ENCODE measurements around the gene NEIL1.
A peak's percentile ranks its signal among the peaks of the same experiment; 100 is the strongest.
"Not testable (repeated sequence)": the region's sequence is repeated elsewhere in the genome, so short reads cannot be mapped to it uniquely, and the experiment has no call there.

NEIL1 gene

DNA sequence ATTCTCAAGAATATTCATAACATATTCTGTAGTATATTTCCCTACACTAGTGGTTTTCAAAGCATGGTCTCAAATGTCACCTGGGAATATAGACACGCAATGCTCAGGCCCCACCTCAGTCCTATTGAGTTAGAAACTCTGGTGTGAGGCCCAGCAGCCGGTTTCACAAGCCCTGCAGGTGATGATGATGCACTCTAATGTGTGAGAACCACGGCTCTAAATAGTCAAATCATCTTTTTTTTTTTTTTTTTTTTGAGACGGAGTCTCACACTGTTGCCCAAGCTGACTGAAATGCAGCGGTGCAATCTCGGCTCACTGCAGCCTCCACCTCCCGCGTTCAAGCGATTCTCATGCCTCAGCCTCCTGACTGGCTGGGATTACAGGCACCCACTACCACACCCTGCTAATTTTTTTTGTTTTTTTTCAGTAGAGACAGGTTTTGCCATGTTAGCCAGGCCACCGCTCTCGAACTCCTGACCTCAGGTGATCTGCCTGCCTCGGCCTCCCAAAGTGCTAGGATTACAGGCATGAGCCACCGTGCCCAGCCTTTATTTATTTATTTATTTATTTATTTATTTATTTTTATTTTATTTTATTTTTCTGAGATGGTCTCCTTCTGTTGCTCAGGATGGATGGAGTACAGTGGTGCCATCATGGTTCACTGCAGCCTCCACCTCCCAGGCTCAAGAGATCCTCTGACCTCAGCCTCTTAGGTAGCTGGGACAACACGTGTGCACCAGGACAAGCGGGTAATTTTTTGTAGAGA lies 13.0 kb upstream of the NEIL1 start:
- not testable (repeated sequence) for DNase-seq (ENCODE audit: low spot score)

DNA sequence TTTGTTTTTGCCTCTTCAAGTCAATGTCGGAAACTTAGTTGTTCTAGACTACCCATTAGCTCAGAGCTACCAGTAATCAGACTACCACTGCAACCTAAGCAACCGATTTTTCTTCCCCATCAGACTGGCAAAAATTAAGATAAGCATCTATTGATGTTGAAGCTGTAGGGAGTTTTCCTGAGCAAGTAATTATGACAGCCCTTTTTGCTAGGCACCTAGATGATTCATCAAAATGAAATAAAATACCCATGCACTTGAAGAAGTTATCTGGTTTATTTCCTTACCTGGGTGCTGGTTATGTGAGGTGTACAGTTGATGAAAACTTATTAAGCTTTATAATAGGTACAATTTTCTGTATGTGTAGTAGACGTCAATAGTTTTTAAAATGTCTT lies 11.5 kb upstream of the NEIL1 start:
- DNase-seq (ENCODE audit: low spot score): no peak

DNA sequence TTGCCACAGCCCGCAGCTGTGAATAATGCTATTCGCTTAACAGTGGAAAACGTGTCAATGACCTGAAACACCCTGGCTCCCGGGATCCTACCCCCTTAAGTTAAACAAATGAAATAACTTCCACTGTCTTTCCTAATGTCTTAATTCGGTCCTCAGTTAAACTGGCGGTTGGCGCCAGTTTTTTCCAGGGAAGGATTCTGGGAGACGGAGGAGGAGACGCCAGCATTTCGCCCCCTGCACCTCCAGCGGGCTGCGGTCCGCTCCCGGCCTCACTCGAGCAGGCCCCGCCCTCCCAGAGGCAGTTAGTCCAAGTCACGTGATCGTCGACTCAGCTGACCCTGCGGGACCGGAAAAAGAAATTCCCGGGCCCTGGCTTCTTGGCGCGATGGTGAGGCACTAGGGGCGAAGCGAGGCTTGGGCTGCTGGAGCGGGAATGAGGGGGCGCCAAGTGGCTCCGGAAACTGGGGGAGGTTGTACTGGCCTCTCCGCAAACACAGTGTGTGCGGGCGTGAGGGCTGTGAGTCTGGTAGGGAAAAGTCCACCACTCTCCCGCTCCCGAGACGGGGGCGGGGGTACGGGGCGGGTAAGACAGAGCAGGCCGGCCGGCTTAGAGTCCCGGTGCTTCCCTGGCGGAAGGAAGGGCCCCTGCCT lies 11.0 kb upstream of the NEIL1 start, which contains the start of gene COMMD4:
COMMD4 (plus strand) TSS at position 359 of the 651 bp plus-strand sequence; CDS start at position 386, 27 bp downstream.
- DNase-seq (ENCODE audit: low spot score): peak; percentile 87

DNA sequence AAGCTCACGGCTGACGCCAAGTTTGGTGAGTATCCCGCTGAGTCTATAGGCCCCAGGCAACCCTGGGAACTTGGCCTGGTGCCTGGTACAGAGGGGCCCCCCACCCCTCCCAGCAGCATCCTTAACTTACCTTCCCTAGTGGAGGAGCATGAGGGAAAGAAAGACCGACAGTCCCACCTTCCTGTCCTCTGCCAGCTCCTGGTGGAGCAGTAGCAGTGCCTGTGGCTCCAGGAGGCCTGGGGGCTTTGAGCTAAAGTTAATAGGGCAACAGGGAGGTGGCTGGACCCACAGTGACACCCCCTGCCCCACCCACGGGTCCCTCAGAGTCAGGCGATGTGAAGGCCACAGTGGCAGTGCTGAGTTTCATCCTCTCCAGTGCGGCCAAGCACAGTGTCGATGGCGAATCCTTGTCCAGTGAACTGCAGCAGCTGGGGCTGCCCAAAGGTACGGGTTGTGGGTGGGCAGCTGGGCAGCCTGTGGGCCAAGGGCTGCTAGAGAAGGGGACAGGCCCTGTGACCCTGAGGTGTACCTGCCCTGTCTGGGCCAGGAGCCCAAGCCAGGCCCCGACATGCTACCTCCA lies 8.1 kb upstream of the NEIL1 start:
- no peak for DNase-seq (ENCODE audit: low spot score)

DNA sequence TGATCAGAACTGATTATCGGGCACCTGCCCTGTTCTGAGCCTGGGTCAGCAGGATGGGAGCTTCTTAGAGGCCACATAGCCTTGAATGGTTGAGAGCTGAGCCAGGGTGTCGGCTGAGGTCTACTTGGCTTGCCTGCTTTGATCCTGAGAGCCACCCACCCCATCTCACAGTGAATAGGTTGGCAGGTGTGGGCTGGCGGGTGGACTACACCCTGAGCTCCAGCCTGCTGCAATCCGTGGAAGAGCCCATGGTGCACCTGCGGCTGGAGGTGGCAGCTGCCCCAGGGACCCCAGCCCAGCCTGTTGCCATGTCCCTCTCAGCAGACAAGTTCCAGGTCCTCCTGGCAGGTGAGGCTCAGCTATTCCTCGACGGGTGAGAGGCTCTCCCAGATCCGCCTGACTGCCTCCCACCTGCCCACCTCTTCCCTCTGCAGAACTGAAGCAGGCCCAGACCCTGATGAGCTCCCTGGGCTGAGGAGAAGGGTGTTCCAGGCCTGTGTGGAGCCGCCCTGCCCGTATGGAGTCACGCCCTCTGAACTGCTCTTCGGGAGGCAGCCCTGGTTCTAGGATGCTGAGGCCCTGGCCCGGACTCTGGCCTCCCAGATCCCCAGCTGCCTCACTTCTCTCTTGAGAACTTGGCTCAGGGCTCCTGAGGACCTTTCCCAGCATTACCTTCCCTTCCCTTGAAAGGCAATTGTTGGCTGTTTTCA lies 7.2 kb upstream of the NEIL1 start:
- no peak for DNase-seq (ENCODE audit: low spot score)

DNA sequence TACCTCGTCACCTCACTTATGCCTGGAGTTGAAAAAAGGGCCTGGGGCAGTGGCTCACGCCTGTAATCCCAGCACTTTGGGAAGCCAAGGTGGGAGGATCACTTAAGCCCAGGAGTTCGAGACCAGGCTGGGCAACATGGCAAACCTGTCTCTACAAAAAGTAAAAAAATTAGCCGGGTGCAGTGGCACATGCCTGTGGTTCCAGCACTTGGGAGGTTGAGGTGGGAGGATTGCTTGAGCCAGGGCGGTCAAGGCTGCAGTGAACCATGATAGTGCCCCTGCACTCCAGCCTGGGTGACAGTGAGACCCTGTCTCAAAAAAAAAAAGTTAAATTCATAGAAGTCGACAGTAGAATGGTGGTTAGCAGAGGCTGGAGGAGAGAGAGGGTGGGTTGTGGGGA lies 4.6 kb upstream of the NEIL1 start:
- no peak for DNase-seq (ENCODE audit: low spot score)

DNA sequence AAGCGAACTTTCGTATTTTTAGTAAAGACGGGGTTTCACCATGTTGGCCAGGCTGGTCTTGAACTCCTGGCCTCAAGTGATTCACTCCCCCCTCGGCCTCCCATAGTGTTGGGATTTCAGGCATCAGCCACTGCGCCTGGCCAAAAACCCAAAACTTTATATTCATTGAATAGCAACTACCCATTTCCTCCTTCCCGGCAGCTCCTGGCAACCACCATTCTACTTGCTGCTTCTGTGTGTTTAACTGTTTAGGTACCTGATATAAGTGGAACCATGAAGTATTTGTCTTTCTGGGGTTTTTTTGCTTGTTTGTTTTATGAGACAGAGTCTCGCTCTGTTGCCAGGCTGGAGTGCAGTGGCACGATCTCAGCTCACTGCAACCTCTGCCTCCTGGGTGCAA lies 2.9 kb upstream of the NEIL1 start:
- DNase-seq (ENCODE audit: low spot score): not testable (repeated sequence)

DNA sequence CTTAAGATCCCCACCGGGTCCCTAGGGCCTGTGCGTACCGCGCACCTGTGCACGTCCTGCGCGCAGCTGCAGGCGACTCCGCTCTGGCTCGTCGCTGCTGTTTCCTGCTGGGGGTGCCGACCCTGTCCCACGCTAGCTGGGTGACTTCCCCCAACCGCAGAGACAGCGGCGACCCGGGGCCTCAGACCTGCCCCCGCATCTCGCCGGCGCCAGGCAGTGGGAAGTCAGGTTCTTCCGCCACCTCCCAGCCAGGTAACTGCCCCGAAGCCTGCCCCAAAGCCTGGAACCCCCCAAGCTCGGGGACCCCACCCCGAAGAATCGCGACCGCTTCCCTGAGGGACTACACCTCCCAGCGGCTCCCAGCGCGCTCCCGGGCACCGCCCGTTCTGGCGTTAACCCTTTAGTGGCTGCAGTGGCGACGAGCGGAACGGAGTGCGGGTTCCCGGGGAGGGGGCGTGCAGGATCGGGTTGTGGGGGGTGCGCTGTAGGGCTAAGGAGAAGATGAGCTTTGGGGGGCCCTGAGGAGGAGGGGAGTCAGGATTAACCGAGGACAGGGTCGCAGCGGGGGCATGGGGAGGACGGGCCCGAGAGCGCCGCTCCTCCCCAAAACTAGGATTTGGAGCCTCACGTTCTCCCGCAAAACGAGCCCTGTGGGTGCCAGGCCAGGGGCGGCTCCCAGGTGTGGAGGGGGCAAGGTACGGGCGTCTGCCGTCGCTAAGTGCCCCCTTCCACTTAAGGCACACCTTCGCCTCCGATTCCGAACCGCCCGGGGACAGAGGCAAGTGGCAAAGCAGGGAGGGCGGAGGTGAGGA lies 589 bp downstream of the NEIL1 start:
- peak; percentile 78 for DNase-seq (ENCODE audit: low spot score)

DNA sequence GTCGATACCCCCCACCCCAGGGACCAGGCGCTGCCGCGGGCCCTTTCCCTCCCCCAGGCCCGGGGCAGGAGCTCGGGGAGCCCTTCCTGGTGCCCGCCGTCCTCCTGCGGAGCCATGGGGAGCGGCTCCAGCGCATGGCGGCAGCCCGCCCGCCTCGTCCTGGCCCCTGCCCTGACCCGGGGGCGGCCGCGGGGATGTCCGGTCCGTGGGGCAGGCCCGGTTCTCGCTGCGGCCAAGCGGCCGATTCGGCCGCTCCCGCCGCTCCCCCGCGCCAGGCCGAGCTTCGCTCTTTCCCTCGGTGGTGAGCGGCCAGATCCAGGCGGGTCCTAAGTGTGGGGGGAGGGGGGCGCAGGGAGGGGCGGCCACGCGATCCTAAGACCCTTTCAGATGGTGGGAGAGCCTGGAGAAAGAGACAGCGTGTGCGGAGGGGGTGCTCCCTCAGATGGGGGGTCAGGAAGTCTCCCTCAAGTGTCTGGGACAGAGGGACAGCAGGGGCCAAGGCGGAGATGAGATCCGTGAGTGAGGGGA lies 1.3 kb downstream of the NEIL1 start:
- peak; percentile 70 for DNase-seq (ENCODE audit: low spot score)

DNA sequence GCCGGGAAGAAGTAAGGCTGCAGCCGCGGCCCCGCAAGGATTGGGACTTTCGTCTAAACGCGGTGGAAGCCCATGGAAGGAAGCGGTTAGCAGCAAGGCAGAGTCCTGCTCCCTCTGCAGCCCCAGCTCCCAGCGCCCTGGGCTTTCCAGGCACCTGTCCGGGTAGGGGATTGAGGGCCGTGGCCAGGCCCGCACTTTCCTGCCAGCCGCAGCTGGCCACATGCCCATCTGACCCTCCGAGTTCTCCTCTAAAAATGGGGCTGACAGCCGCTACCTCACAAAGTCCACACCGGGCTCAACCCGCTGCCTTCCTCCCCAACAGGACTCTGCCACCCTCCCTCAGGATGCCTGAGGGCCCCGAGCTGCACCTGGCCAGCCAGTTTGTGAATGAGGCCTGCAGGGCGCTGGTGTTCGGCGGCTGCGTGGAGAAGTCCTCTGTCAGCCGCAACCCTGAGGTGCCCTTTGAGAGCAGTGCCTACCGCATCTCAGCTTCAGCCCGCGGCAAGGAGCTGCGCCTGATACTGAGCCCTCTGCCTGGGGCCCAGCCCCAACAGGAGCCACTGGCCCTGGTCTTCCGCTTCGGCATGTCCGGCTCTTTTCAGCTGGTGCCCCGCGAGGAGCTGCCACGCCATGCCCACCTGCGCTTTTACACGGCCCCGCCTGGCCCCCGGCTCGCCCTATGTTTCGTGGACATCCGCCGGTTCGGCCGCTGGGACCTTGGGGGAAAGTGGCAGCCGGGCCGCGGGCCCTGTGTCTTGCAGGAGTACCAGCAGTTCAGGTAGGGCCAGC lies 1.9 kb downstream of the NEIL1 start:
- peak; percentile 28 for DNase-seq (ENCODE audit: low spot score)

DNA sequence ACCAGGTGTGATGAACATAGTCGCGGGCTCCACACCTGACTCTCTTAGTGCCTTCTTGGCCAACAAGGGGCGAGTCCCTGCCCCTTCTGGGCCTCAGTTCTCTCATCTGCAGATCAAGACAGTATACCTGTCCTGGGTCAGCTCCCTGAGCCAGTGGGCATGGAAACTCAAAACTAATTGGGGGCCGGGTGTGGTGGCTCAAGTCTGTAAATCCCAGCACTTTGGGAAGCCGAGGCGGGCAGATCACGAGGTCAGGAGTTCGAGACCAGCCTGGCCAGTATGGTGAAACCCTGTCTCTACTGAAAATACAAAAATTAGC lies 2.5 kb downstream of the NEIL1 start:
- not testable (repeated sequence) for DNase-seq (ENCODE audit: low spot score)

DNA sequence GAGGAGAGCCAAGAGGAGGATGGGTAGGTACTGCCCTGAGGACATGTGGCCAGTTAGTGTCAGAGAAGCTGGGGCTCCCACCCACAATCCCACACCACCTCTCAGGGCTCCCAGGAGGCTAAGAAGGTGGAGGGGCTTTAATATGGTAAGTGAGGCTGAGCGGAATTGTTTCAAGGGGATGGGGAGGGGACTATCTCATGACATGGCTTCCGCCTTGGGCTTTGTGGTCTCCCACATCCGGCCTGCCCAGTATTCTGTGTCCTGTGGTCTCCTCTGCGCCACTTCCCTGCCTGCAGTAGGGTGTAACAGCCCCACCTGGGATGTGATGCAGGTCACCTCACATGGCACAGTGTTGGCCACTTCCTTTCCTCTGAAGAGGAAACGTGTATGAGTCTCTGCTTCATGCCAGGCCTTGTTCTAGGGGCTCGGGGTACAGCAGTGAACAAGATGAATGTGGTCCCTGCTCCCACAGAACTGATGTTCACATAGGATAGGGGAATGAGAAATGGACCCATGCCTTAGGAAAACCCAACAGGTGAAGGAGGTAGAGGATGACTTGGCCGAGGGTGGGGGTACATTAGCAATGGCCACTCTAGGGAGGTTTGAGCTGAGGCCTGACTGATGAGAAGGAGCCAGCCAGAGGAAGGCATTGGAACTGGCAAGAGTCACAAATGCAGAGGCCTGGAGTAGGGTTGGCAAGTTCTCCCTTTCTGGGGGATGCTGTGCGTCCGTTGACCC lies 3.2 kb downstream of the NEIL1 start:
- no peak for DNase-seq (ENCODE audit: low spot score)

DNA sequence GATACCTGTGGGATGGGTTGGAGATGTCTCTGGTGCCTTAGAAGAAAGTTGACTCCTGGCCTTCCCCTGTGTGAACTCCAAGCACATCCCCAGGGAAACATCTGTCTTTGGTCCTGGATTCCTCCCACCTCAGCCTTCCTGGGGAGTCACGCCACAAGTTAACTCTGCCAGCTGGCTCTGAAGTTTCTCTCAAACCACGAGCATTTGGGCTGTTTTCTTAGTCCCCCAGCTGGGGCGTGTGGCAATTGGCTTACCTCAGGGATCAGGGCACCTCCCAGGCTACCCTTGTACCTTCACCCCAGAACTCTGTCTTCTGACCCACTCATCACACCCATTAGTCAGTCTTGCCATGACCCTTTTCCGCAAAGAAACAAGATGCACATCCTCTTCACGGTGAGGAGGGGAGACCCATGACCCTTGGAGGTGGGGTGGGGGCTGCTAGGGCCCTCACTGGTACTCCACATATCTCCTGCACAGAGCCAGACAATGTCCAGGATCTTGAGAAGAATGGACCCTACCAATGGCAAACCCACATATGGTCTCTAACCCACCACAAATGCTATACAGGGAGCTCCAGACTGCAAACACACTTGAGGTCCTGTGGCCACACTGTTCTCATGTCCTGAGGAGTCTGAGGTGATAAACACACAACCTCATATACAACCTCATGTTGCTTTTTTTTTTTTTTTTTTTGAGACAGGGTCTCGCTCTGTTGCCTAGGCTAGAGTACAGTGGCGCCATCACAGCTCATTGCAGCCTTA lies 3.9 kb downstream of the NEIL1 start:
- DNase-seq (ENCODE audit: low spot score): no peak

DNA sequence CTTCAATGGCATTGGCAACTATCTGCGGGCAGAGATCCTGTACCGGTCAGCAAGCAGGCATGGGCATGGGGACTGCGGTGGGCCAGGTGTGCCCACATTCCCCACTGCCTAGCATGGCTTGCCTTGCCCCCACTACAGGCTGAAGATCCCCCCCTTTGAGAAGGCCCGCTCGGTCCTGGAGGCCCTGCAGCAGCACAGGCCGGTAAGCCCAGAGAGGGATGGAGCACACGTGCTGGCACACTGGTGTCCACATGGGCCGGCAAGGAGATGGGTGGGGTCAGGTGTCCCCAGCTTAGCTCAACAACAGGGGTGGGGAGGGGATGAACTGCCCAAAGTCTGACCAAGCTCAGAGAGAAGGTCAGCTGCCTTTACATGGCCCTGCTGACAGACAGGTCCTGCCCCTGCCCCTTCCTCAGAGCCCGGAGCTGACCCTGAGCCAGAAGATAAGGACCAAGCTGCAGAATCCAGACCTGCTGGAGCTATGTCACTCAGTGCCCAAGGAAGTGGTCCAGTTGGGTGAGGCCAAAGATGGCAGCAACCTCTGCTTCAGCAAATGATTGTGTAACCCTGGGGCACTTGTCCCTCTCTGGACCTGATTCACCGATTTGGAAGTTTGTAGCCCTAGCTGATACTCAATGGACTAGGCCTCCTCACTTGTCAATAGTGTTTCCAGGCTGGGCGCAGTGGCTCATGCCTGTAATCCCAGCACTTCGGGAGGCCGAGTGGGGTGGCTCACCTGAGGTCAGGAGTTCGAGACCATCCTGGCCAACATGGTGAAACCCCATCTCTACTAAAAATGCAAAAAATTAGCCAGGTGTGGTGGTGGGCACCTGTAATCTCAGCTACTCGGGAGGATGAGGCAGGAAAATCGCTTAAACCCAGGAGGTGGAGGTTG lies 5.6 kb downstream of the NEIL1 start:
- DNase-seq (ENCODE audit: low spot score): no peak

DNA sequence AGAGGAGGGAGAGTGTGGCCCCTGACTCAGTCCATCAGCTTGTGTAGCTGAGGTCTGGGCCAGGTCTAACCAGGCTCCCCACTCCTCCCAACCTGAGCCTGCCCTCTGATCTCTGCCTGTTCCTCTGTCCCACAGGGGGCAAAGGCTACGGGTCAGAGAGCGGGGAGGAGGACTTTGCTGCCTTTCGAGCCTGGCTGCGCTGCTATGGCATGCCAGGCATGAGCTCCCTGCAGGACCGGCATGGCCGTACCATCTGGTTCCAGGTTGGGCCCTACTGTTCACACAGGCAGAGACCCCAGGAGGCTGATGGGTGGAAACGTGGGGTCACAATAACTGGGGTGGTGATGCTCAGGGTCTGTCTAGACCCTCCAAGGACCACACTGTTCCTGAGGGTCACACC lies 6.8 kb downstream of the NEIL1 start:
- DNase-seq (ENCODE audit: low spot score): no peak

DNA sequence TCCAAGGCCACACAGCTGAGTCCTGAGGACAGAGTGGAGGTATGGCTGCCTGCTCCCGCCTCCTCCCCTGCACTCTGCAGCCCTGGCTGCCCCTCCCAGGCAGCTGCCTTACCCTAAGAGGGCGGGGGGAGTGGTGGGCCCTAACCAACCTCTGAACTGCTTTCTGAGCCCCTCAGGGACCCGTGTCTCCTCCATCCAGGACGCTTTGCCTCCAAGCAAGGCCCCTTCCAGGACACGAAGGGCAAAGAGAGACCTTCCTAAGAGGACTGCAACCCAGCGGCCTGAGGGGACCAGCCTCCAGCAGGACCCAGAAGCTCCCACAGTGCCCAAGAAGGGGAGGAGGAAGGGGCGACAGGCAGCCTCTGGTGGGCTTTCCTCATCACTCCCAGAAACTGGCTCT lies 7.6 kb downstream of the NEIL1 start:
- DNase-seq (ENCODE audit: low spot score): no peak

DNA sequence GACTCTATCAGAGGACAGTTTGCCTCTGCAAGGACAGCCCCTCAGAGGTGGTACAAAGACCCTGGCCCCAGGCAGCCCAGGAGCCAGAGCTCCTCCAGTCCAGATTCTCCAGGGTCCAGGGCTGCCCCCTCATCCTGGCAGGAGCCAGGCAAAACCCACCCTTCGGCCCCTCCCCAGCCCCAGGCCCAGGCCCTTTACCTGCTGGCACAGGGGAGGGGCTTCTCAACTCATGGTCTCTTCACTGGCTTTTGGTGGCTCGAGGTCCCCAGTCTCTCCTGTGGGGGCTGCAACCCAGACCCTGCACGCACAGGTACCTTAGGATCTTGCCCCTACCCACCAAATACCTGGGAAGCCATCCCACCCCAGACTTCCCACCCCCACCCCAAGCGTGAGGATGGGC lies 8.5 kb downstream of the NEIL1 start:
- no peak for DNase-seq (ENCODE audit: low spot score)

DNA sequence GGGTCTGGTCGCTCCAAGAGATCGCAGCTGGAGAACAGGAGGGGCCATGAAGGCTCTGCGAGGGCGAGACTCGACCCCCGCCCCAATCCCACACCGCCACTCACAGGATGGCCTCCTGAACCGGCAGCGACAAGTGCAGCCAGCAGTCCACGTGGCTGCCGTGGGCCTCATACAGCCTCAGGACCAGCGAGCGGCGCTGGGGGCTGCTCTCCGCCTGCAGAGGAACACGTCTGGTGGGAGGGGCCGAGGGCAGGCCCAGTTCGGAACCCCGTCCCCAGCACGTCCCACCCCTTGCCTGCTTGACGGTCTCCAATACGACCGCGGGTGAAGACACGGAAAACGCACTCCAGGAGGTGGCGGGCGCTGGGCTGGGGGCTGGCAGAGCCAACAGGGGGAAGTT lies 9.2 kb downstream of the NEIL1 start:
- no peak for DNase-seq (ENCODE audit: low spot score)
